Stimulated activated CD4-positive, alpha-beta T cell treated with anti-CD3 and anti-CD28 coated beads, Interleukin-4, amount 100 ng/mL, for 1 hour (primary cell): ENCODE measurements around the gene PIK3C2G.

ENCODE experiments used
- DNase-seq: peaks from one replicate; pipeline ENCODE4 v3.0.0-alpha.2; 2020

PIK3C2G gene

GRCh38 chr12:18570543-18570942, 309.2 kb downstream of the PIK3C2G start:
- DNase-seq = no peak

GRCh38 chr12:18576104-18576626, 314.8 kb downstream of the PIK3C2G start:
- DNase-seq = no peak

GRCh38 chr12:18576648-18577047, 315.3 kb downstream of the PIK3C2G start:
- DNase-seq = no peak

GRCh38 chr12:18578191-18578590, 316.9 kb downstream of the PIK3C2G start:
- DNase-seq = no peak

- no peak for DNase-seq
These were observed 319.0 kb downstream of the PIK3C2G start for GRCh38 chr12:18580291-18580690.

GRCh38 chr12:18580706-18581105, 319.4 kb downstream of the PIK3C2G start:
- no peak for DNase-seq

GRCh38 chr12:18581232-18581962, 320.1 kb downstream of the PIK3C2G start:
- DNase-seq = no peak

- DNase-seq = no peak
These were observed 322.3 kb downstream of the PIK3C2G start for GRCh38 chr12:18583655-18584054.

- no peak for DNase-seq
These were observed 325.3 kb downstream of the PIK3C2G start for GRCh38 chr12:18586581-18586980.

GRCh38 chr12:18589316-18589715, 328.0 kb downstream of the PIK3C2G start:
- no peak for DNase-seq

- no peak for DNase-seq
These were observed 330.2 kb downstream of the PIK3C2G start for GRCh38 chr12:18591473-18591872.

GRCh38 chr12:18595412-18595811, 334.1 kb downstream of the PIK3C2G start:
- no peak for DNase-seq

GRCh38 chr12:18601962-18602361, 340.6 kb downstream of the PIK3C2G start:
- no peak for DNase-seq

GRCh38 chr12:18612971-18613370, 351.7 kb downstream of the PIK3C2G start:
- no peak for DNase-seq

GRCh38 chr12:18620986-18621385, 359.7 kb downstream of the PIK3C2G start:
- no peak for DNase-seq

- no peak for DNase-seq
These were observed 368.1 kb downstream of the PIK3C2G start for GRCh38 chr12:18629445-18629844.

- no peak for DNase-seq
These were observed 368.6 kb downstream of the PIK3C2G start for GRCh38 chr12:18629916-18630315.

- no peak for DNase-seq
These were observed 370.0 kb downstream of the PIK3C2G start for GRCh38 chr12:18631339-18631738.

- no peak for DNase-seq
These were observed 371.5 kb downstream of the PIK3C2G start for GRCh38 chr12:18632848-18633247.

- no peak for DNase-seq
These were observed 373.1 kb downstream of the PIK3C2G start for GRCh38 chr12:18634382-18634781.

GRCh38 chr12:18640321-18640955, 379.1 kb downstream of the PIK3C2G start:
- DNase-seq = no peak

- no peak for DNase-seq
These were observed 382.4 kb downstream of the PIK3C2G start for GRCh38 chr12:18643681-18644080.

GRCh38 chr12:18644564-18644963, 383.2 kb downstream of the PIK3C2G start:
- no peak for DNase-seq

GRCh38 chr12:18646286-18646890, 385.1 kb downstream of the PIK3C2G start:
- DNase-seq = no peak
